GM12801 (cell line): ENCODE results near the gene CHI3L1.

Experiments
- TF ChIP-seq, protein P1 (sequence below): IDR thresholded peaks from one replicate; pipeline ENCODE4 v1.5.1; 2011; ENCODE audit warnings: control low read depth; ENCODE audit not compliant: insufficient read length; ENCODE audit errors: extremely low read depth

CHI3L1 gene

DNA sequence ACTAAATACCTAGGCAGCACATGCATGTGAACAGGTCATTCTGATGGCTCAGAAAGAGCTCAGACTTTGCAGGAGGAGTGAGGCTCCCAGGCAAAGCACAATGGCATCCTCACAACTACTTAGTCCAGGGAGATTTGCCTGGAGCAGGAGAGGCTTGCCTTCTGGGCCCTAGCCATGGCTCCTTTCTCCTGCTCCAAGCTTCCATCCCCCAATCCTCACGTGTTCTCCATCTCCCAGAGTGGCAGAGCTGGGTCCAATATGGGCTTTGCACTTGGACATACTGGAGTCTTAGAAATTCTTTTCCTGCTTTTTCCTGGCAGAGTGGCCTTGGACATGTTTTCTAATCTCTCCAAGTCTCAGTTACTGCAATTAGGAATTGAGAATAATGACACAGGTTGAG is 26.7 kb downstream of the CHI3L1 start:
- TF ChIP-seq, protein P1, sequence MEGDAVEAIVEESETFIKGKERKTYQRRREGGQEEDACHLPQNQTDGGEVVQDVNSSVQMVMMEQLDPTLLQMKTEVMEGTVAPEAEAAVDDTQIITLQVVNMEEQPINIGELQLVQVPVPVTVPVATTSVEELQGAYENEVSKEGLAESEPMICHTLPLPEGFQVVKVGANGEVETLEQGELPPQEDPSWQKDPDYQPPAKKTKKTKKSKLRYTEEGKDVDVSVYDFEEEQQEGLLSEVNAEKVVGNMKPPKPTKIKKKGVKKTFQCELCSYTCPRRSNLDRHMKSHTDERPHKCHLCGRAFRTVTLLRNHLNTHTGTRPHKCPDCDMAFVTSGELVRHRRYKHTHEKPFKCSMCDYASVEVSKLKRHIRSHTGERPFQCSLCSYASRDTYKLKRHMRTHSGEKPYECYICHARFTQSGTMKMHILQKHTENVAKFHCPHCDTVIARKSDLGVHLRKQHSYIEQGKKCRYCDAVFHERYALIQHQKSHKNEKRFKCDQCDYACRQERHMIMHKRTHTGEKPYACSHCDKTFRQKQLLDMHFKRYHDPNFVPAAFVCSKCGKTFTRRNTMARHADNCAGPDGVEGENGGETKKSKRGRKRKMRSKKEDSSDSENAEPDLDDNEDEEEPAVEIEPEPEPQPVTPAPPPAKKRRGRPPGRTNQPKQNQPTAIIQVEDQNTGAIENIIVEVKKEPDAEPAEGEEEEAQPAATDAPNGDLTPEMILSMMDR, result no peak

DNA sequence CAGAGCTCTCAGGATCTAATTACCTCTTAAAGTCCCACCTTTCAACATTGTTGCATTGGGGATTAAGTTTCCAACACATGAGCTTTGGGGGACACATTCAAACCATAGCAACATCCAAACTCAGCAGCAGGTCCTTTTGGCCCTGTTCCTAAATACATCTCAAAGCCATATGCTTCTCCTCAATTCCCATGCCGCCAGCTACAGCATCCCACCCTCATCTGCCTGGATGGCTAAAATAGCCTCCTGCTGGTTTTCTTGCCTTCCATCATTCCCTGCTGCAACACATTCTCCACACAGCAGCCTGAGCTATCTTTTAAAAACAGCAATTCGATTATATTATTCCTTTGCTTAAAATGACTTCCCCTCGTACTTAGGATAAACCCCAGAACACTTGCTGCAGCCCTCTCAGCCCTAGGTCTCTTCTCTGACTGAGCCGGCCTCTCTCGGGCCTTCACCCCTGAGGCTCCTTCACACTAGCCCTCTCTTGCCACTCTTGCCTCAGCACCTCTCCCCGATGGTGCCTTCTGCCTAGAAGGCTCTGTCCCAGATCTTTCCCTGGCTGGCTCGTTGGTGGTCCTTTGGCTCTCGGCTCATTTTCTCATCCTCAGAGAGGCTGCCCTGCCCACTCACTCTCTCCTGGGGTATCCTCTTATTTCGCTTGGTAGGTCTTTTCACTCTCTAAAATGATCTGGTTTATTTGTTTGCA is 27.4 kb downstream of the CHI3L1 start:
- TF ChIP-seq, protein P1, result no peak

DNA sequence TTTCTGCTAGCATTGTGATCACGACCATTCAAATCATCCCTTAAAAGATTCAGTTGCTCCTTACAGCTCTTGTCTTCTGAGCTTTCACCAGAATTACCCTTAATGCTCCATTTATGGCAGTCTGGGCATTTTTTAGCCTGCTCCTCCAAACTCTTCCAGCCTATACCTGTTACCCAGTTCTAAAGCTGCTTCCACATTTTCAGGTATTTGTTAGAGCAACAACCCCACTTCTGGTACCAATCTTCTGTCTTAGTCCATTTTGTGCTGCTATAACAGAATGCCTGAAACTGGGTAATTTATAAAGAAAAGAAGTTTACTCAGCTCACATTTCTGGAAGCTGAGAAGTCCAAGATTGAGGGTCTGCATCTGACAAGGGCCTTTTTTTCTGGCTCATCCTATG is 28.1 kb downstream of the CHI3L1 start:
- TF ChIP-seq, protein P1, result no peak

DNA sequence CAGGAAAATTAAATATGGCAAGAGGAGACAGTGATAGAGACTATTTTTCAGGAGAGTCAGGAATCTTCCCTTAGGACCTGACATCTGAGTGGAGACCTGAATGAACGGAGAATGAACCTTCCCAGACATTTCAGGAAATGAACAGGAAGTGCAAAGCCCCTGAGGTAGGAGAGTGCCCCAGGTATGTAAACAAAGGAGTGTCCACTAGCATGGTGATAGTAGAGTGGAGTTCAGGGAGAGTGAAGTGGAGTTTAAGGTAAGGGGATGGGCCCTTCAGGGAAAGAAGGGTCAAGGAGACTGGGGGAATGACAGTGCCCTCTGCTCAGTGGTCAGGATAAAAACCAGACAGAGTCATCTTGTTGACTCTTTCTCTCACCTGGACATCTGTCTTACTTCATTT is 30.2 kb downstream of the CHI3L1 start:
- TF ChIP-seq, protein P1, result no peak

DNA sequence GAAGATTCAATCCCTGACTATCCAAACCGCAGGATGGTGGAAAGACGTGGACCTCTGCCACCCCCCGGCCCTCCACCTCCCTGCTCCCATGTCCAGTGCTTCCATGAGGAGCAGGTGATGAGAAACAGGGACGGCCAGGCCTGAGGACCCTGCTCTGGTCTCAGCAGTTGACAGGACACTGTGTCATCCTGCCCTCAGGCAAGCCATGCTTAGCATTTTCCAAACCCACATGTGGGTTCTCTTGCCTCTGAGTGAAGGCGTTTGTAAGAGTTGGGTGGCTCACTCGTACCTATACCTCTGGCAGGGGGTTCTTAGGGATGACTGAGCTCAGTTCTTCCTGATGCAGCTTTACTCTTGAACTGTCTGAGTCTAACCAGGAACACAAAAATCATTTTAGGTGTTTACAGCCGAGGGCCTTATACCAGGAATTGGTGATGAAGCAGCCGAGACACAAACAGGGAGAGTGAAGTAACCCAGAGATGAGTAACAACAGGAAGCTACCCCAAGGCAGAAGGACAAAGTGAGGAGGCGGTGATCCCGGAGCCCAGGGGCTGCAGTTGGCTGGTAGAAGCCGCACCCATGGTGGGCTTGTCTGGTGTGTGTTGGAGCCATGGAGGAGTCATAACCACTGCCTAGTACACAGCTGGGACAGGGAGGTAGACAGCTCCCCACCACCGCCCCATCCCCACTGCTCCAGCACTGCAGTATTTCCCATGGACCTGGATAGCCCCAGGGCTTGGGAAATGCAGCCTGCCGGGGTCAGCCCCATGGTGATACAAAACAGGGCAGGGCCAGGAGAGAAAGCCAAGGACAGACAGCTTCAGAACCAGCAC is 32.3 kb downstream of the CHI3L1 start:
- TF ChIP-seq, protein P1, result no peak

DNA sequence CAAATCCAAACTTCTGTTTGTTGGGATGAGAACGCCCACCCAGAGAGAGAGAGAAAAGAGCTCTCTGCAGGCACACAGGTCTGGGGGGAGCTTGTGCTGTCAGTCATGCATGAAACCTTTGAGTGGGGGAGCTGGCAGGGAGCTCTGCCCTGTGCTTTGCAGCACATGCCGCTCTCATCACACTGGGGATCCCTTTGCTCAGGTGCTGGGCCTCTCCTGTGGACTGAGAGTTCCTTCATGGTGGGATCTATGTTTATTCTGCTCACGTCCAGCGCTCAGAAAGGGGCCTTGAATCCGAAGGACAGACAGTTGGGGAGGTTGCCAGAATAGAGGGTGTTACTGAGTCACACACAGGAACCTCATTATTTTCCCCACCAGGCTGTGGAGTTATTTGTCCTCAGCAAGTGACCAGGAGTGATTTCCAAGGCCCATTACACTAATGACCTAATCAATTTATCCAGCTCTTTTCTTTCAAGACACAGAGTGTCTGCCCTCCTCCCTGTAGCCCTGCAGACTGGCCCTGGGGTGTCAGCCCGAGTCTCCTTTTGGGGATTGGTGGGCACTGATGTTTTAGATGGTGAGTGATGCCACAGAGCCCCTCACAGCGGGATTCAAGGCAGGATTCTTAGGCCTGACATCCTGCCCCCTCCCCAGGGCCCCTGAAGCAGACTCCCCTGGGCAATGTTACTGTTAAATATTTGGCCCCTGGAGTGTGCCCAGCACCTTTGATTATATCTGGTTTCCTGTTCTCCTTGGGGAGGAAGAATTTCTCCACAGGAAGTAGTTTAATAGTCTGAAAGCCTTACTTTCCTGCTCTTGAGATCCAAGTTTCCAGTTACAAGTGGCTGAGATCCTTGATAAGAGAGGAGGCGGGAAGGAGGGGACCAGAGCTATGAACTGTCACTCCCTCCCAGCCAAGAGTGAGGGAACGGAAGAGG is 33.2 kb downstream of the CHI3L1 start:
- TF ChIP-seq, protein P1, result no peak
